K562 (cell line): ENCODE data around the gene ARL4D. TPM values are rescaled to one million over a fixed set of nuclear protein-coding genes. Genes with fewer than 3 reads are reported as not detected.
A peak's percentile ranks its signal among the peaks of the same experiment; 100 is the strongest.

Source experiments
- ATAC-seq: fragments of 200-7000 bp; cut with Tn5 transposase; 3 replicates; pipeline ENCODE4 v1.9.1; 2020; ENCODE audit warnings: moderate library complexity
- BruUV-seq: library from RNA; stranded (reverse); fragments of 400-500 nt; replicated peaks from 2 replicates; lab custom pipeline; 2021; lab: Mats Ljungman, UMichigan
- CTCF ChIA-PET: fragments of 300-600 bp; formaldehyde crosslinking; extraction: SDS; loops from one replicate; lab custom pipeline; 2021; ENCODE audit warnings: low intra/inter-chr PET ratio; lab: Yijun Ruan, JAX
- POLR2A ChIA-PET: fragments of 300-600, 350-650 bp; sonication (Branson Sonifier 250); formaldehyde crosslinking; extraction: SDS; loops from one replicate; lab custom pipeline; 2021; ENCODE audit warnings: antibody characterized with exemption, inconsistent platforms; lab: Yijun Ruan, JAX
- DNase-seq, 4 experiments: peaks; one replicate each; pipeline versions ENCODE4 v3.0.0 to v3.0.0-alpha.2; 2011 to 2018; ENCODE audit warnings: low spot score in 3 of 4, mixed read lengths in 3 of 4; ENCODE audit errors: extremely low read depth in 1 of 4
- FAIRE-seq: peaks from 2 replicates; lab custom pipeline; 2011; peaks lifted over from hg19 to GRCh38; lab: Jason Lieb, UNC
- H2AFZ ChIP-seq: 2 replicates; pipeline ENCODE4 v1.6.0; 2011; ENCODE audit warnings: low read depth, low read length, control low read depth, inconsistent platforms
- H3K27ac ChIP-seq: fragments of 200-600 bp; 3 replicates; pipeline ENCODE4 v1.8.0; 2011; ENCODE audit warnings: low read depth, mild to moderate bottlenecking, control low read depth, inconsistent platforms, low read length, moderate library complexity, mixed read lengths; ENCODE audit errors: extremely low read depth
- H3K27me3 ChIP-seq, 2 experiments: fragments of 300-600 bp in 1 of 2; 2 replicates in 1 of 2; 3 replicates in 1 of 2; pipeline versions ENCODE4 v1.6.0 to v1.8.0; 2011; ENCODE audit warnings: inconsistent platforms in 2 of 2, low read length in 2 of 2, mild to moderate bottlenecking in 1 of 2, mixed read lengths in 1 of 2, moderate library complexity in 1 of 2; ENCODE audit not compliant: control insufficient read depth in 2 of 2, insufficient read depth in 2 of 2
- H3K36me3 ChIP-seq: fragments of 300-600 bp; 3 replicates; pipeline ENCODE4 v1.8.0; 2011; ENCODE audit warnings: mild to moderate bottlenecking, low read length, inconsistent platforms; ENCODE audit not compliant: control insufficient read depth, insufficient read depth
- H3K4me1 ChIP-seq, 2 experiments: fragments of 200-600 bp in 1 of 2; replicated peaks in 1 of 2; 2 replicates in 1 of 2; 3 replicates in 1 of 2; pipeline versions ENCODE4 v1.5.1 to v1.8.0; 2011; ENCODE audit warnings: inconsistent platforms in 2 of 2, low read length in 2 of 2, mild to moderate bottlenecking in 1 of 2, mixed read lengths in 1 of 2, moderate library complexity in 1 of 2; ENCODE audit not compliant: control insufficient read depth in 2 of 2, insufficient read depth in 2 of 2
- H3K4me2 ChIP-seq: 2 replicates; pipeline ENCODE4 v1.6.1; 2011; ENCODE audit warnings: low read length, control low read depth, inconsistent platforms, mixed read lengths; ENCODE audit not compliant: insufficient read depth
- H3K4me3 ChIP-seq: fragments of 200-600 bp; sonication (generic), shearing (Covaris generic); 2 replicates; pipeline ENCODE4 v1.5.1; 2016; ENCODE audit warnings: control low read depth, inconsistent platforms
- H3K79me2 ChIP-seq: fragments of 200-600 bp; 3 replicates; pipeline ENCODE4 v1.8.0; 2011; ENCODE audit warnings: low read length, inconsistent platforms; ENCODE audit not compliant: control insufficient read depth, insufficient read depth
- H3K9ac ChIP-seq, 2 experiments: 2 replicates each; pipeline versions ENCODE4 v1.6.0 to v1.6.1; 2011; ENCODE audit warnings: low read depth in 2 of 2, low read length in 2 of 2, control low read depth in 1 of 2, inconsistent platforms in 1 of 2, mild to moderate bottlenecking in 1 of 2, mixed read lengths in 1 of 2; ENCODE audit not compliant: insufficient read depth in 1 of 2
- H3K9me1 ChIP-seq: one replicate; pipeline ENCODE4 v1.6.0; 2011; ENCODE audit warnings: inconsistent platforms, mild to moderate bottlenecking, low read length, moderate library complexity; ENCODE audit not compliant: control insufficient read depth, insufficient read depth
- H3K9me3 ChIP-seq: replicated peaks from 2 replicates; pipeline ENCODE4 v1.5.1; 2011; ENCODE audit warnings: low read depth, low read length, inconsistent platforms; ENCODE audit not compliant: control insufficient read depth, insufficient read depth
- H4K20me1 ChIP-seq: replicated peaks from 2 replicates; pipeline ENCODE4 v1.6.1; 2011; ENCODE audit warnings: low read length, inconsistent platforms, mixed read lengths; ENCODE audit not compliant: control insufficient read depth, insufficient read depth
- C11orf30 ChIP-seq: fragments of 450-650 bp; IDR thresholded peaks from 2 replicates; pipeline ENCODE4 v1.6.1; 2016; ENCODE audit warnings: low read depth, mild to moderate bottlenecking
- CCNT2 ChIP-seq: IDR thresholded peaks from 2 replicates; pipeline ENCODE4 v1.6.1; 2011; ENCODE audit warnings: borderline replicate concordance, low read depth, mild to moderate bottlenecking, moderate library complexity, mixed read lengths, low read length; ENCODE audit not compliant: insufficient read length; ENCODE audit errors: extremely low read depth
- DPF2 ChIP-seq: fragments of 450-650 bp; IDR thresholded peaks from 2 replicates; pipeline ENCODE4 v1.6.1; 2016
- ESRRA ChIP-seq: fragments of 450-650 bp; IDR thresholded peaks from 2 replicates; pipeline ENCODE4 v1.6.1; 2014; ENCODE audit warnings: low read depth, mild to moderate bottlenecking, moderate library complexity, borderline replicate concordance
- KDM5B ChIP-seq: fragments of 200-600 bp; sonication (generic); IDR thresholded peaks from 2 replicates; pipeline ENCODE4 v1.6.1; 2012; ENCODE audit warnings: low read depth, mild to moderate bottlenecking, moderate library complexity, low read length, control low read depth, inconsistent platforms; ENCODE audit not compliant: insufficient replicate concordance
- KLF10 ChIP-seq: fragments of 250-450 bp; sonication (Bioruptor Pico); IDR thresholded peaks from 2 replicates; pipeline ENCODE4 v1.6.1; 2021; ENCODE audit warnings: matching md5 sums
- MTA1 ChIP-seq: fragments of 450-650 bp; IDR thresholded peaks from 2 replicates; pipeline ENCODE4 v1.6.1; 2017; ENCODE audit warnings: borderline replicate concordance
- NCOA4 ChIP-seq: fragments of 450-650 bp; IDR thresholded peaks from 2 replicates; pipeline ENCODE4 v1.6.1; 2018; ENCODE audit warnings: mild to moderate bottlenecking; ENCODE audit not compliant: partially characterized antibody
- NR2C2 ChIP-seq, 2 experiments: fragments of 200-800 bp in 1 of 2; sonication (Bioruptor generic) in 1 of 2; sonication (generic) in 1 of 2; formaldehyde crosslinking in 1 of 2; IDR thresholded peaks; 2 replicates each; pipeline versions ENCODE4 v1.6.1 to v1.8.0; 2016 to 2022; ENCODE audit warnings: mild to moderate bottlenecking in 1 of 2, missing compliant biosample characterization in 1 of 2, missing genetic modification characterization in 1 of 2, missing genetic modification reagents in 1 of 2
- SIN3A ChIP-seq, 2 experiments: fragments of 150-350 bp in 1 of 2; IDR thresholded peaks; 2 replicates each; pipeline ENCODE4 v1.6.1; 2011 to 2016; ENCODE audit warnings: borderline replicate concordance in 2 of 2, low read depth in 2 of 2, low read length in 2 of 2, mild to moderate bottlenecking in 2 of 2, moderate library complexity in 2 of 2; ENCODE audit not compliant: control insufficient read depth in 1 of 2
- WGBS: fragments of 100-300 bp; shearing (Covaris generic); methylation state at CpG from one replicate; pipeline ENCODE4 v1.1.6; 2016; ENCODE audit warnings: low coverage, mixed read lengths; ENCODE audit not compliant: insufficient coverage; ENCODE audit errors: missing lambda C conversion rate; 5-methylcytosine and 5-hydroxymethylcytosine counted together
- in situ Hi-C: fragments of 300-500 bp; cut with MboI; formaldehyde crosslinking; loops from 4 replicates; pipeline ENCODE4 v1.15.0; 2018; ENCODE audit warnings: inconsistent platforms, mixed read lengths
- intact Hi-C: fragments of 100-400 bp; cut with micrococcal nuclease; formaldehyde crosslinking; loops from 2 replicates; pipeline ENCODE4 v1.14.2; 2022
- polyA plus RNA-seq, 8 experiments: library from polyadenylated mRNA; depleted of rRNA in 4 of 8; stranded (reverse) in 5 of 8; unstranded in 3 of 8; fragments of >200 nt; fragmentation: Nextera tagmentation in 2 of 8; fragmentation: Illumina TruSeq in 1 of 8; extraction: Ambion mirVana in 2 of 8; extraction: Trizol in 1 of 8; gene quantifications; 2 replicates each; pipeline versions ENCODE4 v1.2.1 to v1.2.3, GENCODE V29; 2011 to 2014; ENCODE audit warnings: inconsistent platforms in 1 of 8, missing spikeins in 1 of 8
- total RNA-seq, 7 experiments: library from RNA; depleted of rRNA in 6 of 7; stranded (reverse); fragments of >200 nt in 6 of 7; fragmentation: Illumina TruSeq in 2 of 7; extraction: Trizol in 2 of 7; gene quantifications; 2 replicates each; pipeline versions ENCODE4 v1.2.1 to v1.2.3, GENCODE V29; 2011 to 2021; ENCODE audit warnings: low replicate concordance in 1 of 7
- TF ChIP-seq, protein P1 (sequence below): sonication (generic); formaldehyde crosslinking; IDR thresholded peaks from 2 replicates; pipeline ENCODE4 v1.8.1; 2023; ENCODE audit warnings: mild to moderate bottlenecking, missing genetic modification reagents
- TF ChIP-seq, protein P2 (sequence below): fragments of 450-650 bp; formaldehyde crosslinking; IDR thresholded peaks from 2 replicates; pipeline ENCODE4 v1.4.0; 2022; ENCODE audit warnings: missing genetic modification characterization
- TF ChIP-seq, protein P3 (sequence below): fragments of 250-450 bp; sonication (Bioruptor Pico); IDR thresholded peaks from 2 replicates; pipeline ENCODE4 v1.4.0; 2020
- TF ChIP-seq, protein P4 (sequence below): sonication (generic); formaldehyde crosslinking; IDR thresholded peaks from 2 replicates; pipeline ENCODE4 v1.5.0; 2020; ENCODE audit warnings: missing genetic modification reagents

The ARL4D gene
- total and polyA plus RNA-seq, 9 of the 15 experiments (the other 6 are each of a cell fraction or from before 2014, with no cell fraction given) = 0.07 to 0.53 (median 0.28) TPM; not detected in 1

DNA sequence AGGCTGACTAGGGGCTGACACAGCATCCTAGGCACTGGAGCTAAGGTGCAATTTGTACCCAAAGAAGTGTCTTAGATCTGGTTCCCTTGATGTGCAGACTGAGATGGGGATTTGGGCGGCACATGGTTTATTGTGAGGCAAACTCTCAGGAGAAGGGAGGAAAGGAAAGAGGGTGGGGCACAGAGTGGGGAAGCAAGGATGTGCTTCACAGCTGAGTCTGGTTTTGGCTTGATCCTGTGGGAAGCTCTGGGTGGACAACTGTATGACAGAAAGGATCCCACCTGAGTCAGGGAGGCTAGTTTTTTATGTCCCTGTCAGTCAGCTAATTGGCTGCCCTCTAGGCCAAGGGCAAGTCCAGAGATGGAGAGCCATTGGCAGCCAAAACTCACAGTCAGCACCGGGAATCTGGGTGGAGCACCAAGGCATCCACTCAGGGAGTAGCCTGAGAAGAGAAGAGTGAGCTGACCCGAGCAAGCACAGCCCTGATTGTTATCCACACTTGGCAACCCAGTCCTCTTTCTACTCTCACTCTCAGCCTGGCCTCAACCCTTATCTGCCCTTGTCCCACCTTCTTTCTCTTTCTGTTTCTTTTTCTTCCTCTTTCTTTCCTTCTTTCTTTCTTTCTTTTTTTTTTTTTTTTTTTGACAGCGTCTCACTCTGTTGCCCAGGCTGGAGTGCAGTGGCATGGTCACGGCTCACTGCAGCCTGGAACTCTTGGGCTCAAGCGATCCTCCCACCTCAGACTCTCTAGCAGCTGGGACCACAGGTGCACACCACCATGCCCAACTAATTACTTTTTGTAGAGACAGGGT lies 12.0 kb downstream of the ARL4D start:
- Histone ChIP-seq H3K9me3 (no peaks in the 10 kb centered on the region), H3K9me1 (no peaks in the 10 kb centered on the region), H3K4me2 (no peak overlapping the region), H3K36me3 (no peaks in the 10 kb centered on the region), H3K4me1 (no peaks in the 10 kb centered on the region; a peak in 2 of 5 replicates), H3K4me3 (no peak overlapping the region), H3K27me3 (peaks cover 9 to 13% of the 10 kb centered on the region in 2 experiments; a peak in 3 of 5 replicates), H3K9ac (no peak overlapping the region), H3K27ac (no peak overlapping the region), H4K20me1 (no peaks in the 10 kb centered on the region), H2AFZ (no peak overlapping the region), H3K79me2 (no peaks in the 10 kb centered on the region)
- BruUV-seq = no TSS peak
- DNase-seq (no peak), ATAC-seq (peak; percentile 43; the same call in 2 of the 3 replicates), FAIRE-seq (no peak)
- in situ Hi-C loops = no loop called here
- ChIA-PET CTCF (no interaction called here), POLR2A (interaction anchor here (0.7 kb wide), 2 partner anchors 43 to 71 kb away, joined by 3 to 4 read pairs; no protein-coding TSS in a partner anchor)
- TF ChIP-seq MTA1 = peak; percentile 36; the same call in 1 of the 2 replicates
- 0 out of 2 replicates have a peak, but pooled peaks have one; percentile 18 for TF ChIP-seq DPF2
- TF ChIP-seq KLF10 (CRISPR knock-in tag) = no peak
- no peak for TF ChIP-seq ESRRA
- TF ChIP-seq, protein P1, sequence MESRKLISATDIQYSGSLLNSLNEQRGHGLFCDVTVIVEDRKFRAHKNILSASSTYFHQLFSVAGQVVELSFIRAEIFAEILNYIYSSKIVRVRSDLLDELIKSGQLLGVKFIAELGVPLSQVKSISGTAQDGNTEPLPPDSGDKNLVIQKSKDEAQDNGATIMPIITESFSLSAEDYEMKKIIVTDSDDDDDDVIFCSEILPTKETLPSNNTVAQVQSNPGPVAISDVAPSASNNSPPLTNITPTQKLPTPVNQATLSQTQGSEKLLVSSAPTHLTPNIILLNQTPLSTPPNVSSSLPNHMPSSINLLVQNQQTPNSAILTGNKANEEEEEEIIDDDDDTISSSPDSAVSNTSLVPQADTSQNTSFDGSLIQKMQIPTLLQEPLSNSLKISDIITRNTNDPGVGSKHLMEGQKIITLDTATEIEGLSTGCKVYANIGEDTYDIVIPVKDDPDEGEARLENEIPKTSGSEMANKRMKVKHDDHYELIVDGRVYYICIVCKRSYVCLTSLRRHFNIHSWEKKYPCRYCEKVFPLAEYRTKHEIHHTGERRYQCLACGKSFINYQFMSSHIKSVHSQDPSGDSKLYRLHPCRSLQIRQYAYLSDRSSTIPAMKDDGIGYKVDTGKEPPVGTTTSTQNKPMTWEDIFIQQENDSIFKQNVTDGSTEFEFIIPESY (CRISPR knock-in tag) = no peak
- TF ChIP-seq CCNT2 = no peak
- no peak for TF ChIP-seq C11orf30
- TF ChIP-seq NR2C2 (CRISPR knock-in tag; IDR thresholded peaks at IDR 0.05) = no peak
- peak; percentile 35; the same call in 1 of the 2 replicates for TF ChIP-seq NR2C2 (tag; IDR thresholded peaks at IDR 0.05)
- no peak for TF ChIP-seq NCOA4
- TF ChIP-seq, protein P2, sequence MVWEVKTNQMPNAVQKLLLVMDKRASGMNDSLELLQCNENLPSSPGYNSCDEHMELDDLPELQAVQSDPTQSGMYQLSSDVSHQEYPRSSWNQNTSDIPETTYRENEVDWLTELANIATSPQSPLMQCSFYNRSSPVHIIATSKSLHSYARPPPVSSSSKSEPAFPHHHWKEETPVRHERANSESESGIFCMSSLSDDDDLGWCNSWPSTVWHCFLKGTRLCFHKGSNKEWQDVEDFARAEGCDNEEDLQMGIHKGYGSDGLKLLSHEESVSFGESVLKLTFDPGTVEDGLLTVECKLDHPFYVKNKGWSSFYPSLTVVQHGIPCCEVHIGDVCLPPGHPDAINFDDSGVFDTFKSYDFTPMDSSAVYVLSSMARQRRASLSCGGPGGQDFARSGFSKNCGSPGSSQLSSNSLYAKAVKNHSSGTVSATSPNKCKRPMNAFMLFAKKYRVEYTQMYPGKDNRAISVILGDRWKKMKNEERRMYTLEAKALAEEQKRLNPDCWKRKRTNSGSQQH (CRISPR knock-in tag) = no peak
- TF ChIP-seq KDM5B = no peak
- TF ChIP-seq, protein P3, sequence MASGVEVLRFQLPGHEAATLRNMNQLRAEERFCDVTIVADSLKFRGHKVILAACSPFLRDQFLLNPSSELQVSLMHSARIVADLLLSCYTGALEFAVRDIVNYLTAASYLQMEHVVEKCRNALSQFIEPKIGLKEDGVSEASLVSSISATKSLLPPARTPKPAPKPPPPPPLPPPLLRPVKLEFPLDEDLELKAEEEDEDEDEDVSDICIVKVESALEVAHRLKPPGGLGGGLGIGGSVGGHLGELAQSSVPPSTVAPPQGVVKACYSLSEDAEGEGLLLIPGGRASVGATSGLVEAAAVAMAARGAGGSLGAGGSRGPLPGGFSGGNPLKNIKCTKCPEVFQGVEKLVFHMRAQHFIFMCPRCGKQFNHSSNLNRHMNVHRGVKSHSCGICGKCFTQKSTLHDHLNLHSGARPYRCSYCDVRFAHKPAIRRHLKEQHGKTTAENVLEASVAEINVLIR = no peak
- TF ChIP-seq, protein P4, sequence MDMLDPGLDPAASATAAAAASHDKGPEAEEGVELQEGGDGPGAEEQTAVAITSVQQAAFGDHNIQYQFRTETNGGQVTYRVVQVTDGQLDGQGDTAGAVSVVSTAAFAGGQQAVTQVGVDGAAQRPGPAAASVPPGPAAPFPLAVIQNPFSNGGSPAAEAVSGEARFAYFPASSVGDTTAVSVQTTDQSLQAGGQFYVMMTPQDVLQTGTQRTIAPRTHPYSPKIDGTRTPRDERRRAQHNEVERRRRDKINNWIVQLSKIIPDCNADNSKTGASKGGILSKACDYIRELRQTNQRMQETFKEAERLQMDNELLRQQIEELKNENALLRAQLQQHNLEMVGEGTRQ (CRISPR knock-in tag) = no peak
- TF ChIP-seq SIN3A (IDR thresholded peaks at IDR 0.05; ENCODE audit: borderline replicate concordance in 2 of 2, control insufficient read depth in 1 of 2, low read depth in 2 of 2, low read length in 2 of 2) = no peak
- 0% methylated on average over 3 of the region's 6 CpGs for WGBS
- intact Hi-C loops = no loop called here
